GM12865 (cell line): ENCODE measurements around the gene HPCAL1.

Experiments used
- DNase-seq: peaks from one replicate; pipeline ENCODE4 v3.0.0; 2010; ENCODE audit warnings: low read depth
- H3K4me3 ChIP-seq: 2 replicates; pipeline ENCODE4 v1.5.1; 2011; ENCODE audit warnings: mild to moderate bottlenecking, low read depth, low read length, control low read depth
- TF ChIP-seq, protein P1 (sequence below): IDR thresholded peaks from 2 replicates; pipeline ENCODE4 v1.5.1; 2011; ENCODE audit warnings: low read length, control low read depth, low read depth, inconsistent platforms; ENCODE audit not compliant: insufficient read depth; ENCODE audit errors: missing control alignments

Gene HPCAL1

DNA sequence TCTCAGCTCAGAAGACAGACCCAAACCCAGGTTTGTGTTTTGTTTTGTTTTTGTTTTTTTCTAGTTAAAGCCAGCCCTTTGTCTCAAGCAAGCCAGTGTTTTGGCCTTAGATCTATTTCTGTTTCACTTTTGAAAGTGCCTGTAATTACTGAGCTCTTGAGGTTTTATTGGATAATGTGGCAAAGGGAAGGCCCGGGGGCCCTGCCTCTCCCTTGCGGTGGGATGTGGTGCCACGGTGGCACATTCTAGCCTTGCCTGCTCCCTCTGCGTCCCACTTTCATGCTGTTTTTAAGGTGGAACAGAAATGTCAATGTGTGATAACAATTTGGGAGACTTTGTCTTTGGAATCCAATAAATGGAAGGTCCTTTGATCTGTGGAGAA is 2.5 kb downstream of the HPCAL1 start:
- TF ChIP-seq, protein P1, sequence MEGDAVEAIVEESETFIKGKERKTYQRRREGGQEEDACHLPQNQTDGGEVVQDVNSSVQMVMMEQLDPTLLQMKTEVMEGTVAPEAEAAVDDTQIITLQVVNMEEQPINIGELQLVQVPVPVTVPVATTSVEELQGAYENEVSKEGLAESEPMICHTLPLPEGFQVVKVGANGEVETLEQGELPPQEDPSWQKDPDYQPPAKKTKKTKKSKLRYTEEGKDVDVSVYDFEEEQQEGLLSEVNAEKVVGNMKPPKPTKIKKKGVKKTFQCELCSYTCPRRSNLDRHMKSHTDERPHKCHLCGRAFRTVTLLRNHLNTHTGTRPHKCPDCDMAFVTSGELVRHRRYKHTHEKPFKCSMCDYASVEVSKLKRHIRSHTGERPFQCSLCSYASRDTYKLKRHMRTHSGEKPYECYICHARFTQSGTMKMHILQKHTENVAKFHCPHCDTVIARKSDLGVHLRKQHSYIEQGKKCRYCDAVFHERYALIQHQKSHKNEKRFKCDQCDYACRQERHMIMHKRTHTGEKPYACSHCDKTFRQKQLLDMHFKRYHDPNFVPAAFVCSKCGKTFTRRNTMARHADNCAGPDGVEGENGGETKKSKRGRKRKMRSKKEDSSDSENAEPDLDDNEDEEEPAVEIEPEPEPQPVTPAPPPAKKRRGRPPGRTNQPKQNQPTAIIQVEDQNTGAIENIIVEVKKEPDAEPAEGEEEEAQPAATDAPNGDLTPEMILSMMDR: no peak
- no peak overlapping the region for H3K4me3 ChIP-seq
- no peak for DNase-seq

DNA sequence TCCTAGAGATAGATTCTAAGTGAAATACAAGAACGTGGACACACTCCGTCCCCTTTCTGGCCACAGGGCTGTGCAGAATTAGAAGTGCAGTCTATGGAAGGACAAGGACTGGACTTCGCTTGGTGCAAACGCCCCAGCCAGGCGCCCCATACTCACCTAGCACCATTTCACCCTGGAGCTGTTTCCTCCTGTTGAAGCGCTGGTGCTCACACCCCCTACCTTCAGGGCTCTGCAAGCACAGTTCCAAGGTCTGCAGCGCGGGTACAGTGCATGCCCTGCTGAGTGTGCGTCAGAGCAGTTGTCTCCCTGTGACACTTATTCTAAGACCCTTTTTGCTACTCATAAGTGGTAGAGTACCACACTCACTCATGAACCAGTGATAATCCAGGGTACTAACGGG is 3.0 kb downstream of the HPCAL1 start:
- DNase-seq: no peak
- no peak overlapping the region for H3K4me3 ChIP-seq
- TF ChIP-seq, protein P1: no peak

DNA sequence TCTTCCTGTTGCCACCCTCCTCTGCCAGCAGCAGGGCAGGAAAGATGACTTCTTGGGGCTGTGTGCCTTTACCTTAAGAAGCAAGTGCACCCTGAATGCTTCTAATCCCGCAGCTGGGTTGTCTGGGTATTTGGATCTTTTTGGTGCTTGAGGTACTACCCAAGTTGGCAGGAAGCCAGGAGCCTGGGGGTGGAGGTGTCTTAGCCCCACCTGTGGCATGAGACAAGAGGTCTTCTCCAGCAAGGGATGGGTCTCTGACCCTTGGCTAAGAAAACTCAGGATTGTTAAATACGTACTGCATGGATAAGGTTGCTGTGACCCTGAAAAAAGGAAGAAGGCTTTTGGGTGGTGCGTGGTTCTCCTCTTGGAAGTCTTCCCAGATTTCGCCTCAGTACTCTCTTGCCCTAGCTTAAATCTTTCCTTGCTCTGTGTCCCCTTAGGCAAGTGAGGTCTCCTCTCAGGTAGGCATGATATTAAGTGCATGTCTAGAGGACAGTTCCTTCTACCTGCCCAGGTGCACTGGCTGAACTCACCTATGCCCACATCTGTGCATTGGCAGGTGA is 4.3 kb downstream of the HPCAL1 start:
- no peak overlapping the region for H3K4me3 ChIP-seq
- no peak for DNase-seq
- TF ChIP-seq, protein P1: no peak

DNA sequence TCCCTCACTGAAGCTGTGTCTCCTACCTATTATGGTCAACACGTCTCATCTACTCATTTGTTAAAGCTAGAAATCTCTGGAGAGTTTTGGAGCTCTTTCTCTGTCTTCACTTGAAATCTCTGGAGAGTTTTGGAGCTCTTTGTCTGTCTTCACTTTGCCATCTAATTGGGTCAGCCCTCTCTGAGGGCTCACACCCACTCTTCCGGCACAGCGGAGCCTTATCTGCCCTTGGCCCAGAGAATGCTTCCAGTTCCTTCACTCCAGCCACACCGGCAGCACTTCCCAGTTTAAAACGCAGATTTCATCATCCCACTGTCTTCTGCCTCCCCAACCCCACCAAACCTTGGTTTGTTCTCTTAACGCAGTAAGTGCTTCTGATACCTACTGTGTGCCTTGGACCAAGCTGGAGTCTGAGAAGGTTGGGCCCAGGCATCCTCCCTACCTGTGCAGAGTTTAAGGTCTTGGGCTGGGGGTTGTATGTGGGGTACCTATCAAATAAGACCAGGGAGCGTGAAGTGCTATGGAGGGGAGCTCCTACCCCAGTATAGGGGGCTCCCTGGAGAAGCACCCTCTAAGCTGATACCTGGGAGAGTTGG is 5.0 kb downstream of the HPCAL1 start:
- no peak for DNase-seq
- no peak overlapping the region for H3K4me3 ChIP-seq
- TF ChIP-seq, protein P1: no peak

DNA sequence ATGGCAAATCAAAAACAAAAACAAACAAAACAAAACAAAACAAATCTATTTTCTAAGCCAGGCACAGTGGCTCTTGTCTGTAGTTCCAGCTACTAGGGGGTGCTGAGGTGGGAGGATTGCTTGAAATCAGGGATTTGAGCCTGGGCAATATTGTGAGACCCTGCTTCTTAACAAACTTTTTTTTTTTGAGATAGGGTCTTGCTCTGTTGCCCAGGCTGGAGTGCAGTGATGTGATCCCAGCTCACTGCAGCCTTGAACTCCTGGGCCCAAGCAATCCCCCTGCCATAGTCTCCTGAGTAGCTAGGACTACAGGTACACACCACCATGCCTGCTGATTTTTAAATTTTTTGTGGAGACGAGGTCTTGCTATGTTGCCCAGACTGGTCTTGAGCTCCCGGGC is 6.2 kb downstream of the HPCAL1 start:
- DNase-seq: no peak
- TF ChIP-seq, protein P1: no peak
- no peak overlapping the region for H3K4me3 ChIP-seq

DNA sequence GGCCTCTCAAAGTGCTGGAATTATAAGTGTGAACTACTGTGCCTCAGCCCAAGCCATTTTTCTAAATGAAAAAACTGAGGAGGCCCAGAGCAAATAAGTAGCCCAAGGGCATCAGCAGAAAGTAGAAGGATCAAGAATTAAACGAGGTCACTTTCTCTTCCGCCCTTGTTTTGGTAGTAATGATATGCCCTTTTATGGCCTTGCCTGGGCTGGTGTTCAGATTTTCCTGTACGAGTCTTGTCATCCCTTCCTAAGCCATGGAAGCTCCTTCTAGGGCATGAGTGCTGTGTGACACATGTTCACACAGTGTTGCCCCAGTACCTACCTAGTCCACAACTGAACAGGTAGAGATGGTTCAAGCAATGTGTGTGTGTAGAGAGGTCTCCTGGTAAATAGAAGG is 6.6 kb downstream of the HPCAL1 start:
- no peak for DNase-seq
- no peak overlapping the region for H3K4me3 ChIP-seq
- TF ChIP-seq, protein P1: no peak
